HG03469 (cell line): Measurements from ENCODE around the gene MAPKAPK2.
"Not testable (repeated sequence)": the region's sequence is repeated elsewhere in the genome, so short reads cannot be mapped to it uniquely, and the experiment has no call there.

Source experiments
- ATAC-seq: cut with Tn5 transposase; IDR thresholded peaks from one replicate; pipeline ENCODE4 v1.9.1; 2021; ENCODE audit warnings: mild to moderate bottlenecking, moderate library complexity, moderate number of reproducible peaks; ENCODE audit not compliant: unreplicated experiment

MAPKAPK2 gene

GRCh38 chr1:206769304-206769731 lies 84.6 kb downstream of the MAPKAPK2 start:
- ATAC-seq = peak; percentile 67

GRCh38 chr1:206770531-206771337 lies 86.0 kb downstream of the MAPKAPK2 start, which contains the start of gene IL19:
IL19 (plus strand) TSS chr1:206770773; CDS start chr1:206836663, 65,890 bp downstream.
- ATAC-seq = no peak

GRCh38 chr1:206771338-206771692 lies 86.6 kb downstream of the MAPKAPK2 start:
- ATAC-seq = no peak

- no peak for ATAC-seq
Measured at GRCh38 chr1:206772243-206772937, 87.7 kb downstream of the MAPKAPK2 start, which contains the start of gene IL10. IL10 (minus strand) TSS chr1:206772494; CDS start chr1:206772435, 59 bp downstream.

GRCh38 chr1:206774093-206774492 lies 89.4 kb downstream of the MAPKAPK2 start:
- ATAC-seq = no peak

- no peak for ATAC-seq
Measured at GRCh38 chr1:206776229-206776628, 91.5 kb downstream of the MAPKAPK2 start.

- ATAC-seq = no peak
Measured at GRCh38 chr1:206778031-206778430, 93.3 kb downstream of the MAPKAPK2 start.

GRCh38 chr1:206778911-206779310 lies 94.2 kb downstream of the MAPKAPK2 start:
- ATAC-seq = not testable (repeated sequence)

GRCh38 chr1:206779638-206780037 lies 94.9 kb downstream of the MAPKAPK2 start:
- ATAC-seq = no peak

- ATAC-seq = peak; percentile 55
Measured at GRCh38 chr1:206782448-206782847, 97.7 kb downstream of the MAPKAPK2 start.

GRCh38 chr1:206783506-206783905 lies 98.8 kb downstream of the MAPKAPK2 start:
- ATAC-seq = no peak
